GM12878 (cell line): ENCODE data around the gene TRAF3. TPM values are rescaled to one million over a fixed set of nuclear protein-coding genes. Genes with fewer than 3 reads are reported as not detected.
A peak's percentile ranks its signal among the peaks of the same experiment; 100 is the strongest.

ENCODE experiments used
- ATAC-seq: fragments of 200-7000 bp; cut with Tn5 transposase; 3 replicates; pipeline ENCODE4 v1.9.1; 2020; ENCODE audit warnings: mild to moderate bottlenecking, moderate library complexity
- BruUV-seq: library from RNA; stranded (reverse); fragments of 400-500 nt; replicated peaks from 2 replicates; lab custom pipeline; 2021; lab: Mats Ljungman, UMichigan
- CTCF ChIA-PET: fragments of 300-600 bp; sonication (Branson Sonifier 250); formaldehyde crosslinking; extraction: SDS; loops from one replicate; lab custom pipeline; 2021; ENCODE audit warnings: inconsistent platforms; lab: Yijun Ruan, JAX
- POLR2A ChIA-PET: fragments of 350-600 bp; formaldehyde crosslinking; extraction: SDS; loops from one replicate; lab custom pipeline; 2021; ENCODE audit warnings: inconsistent platforms; lab: Charles Lee
- RAD21 ChIA-PET: fragments of 300-600 bp; sonication (Branson Sonifier 250); formaldehyde crosslinking; loops from one replicate; lab custom pipeline; 2023; ENCODE audit warnings: antibody characterized with exemption; ENCODE audit not compliant: unreplicated experiment; lab: Charles Lee
- SMC1A ChIA-PET: fragments of 300-600 bp; sonication (Branson Sonifier 250); formaldehyde crosslinking; loops from one replicate; lab custom pipeline; 2023; ENCODE audit not compliant: unreplicated experiment, uncharacterized antibody; lab: Charles Lee
- DNase-seq: peaks from one replicate; pipeline ENCODE4 v3.0.0-alpha.2; 2011; ENCODE audit warnings: low read depth, low spot score
- FAIRE-seq: peaks from 3 replicates; lab custom pipeline; 2011; peaks lifted over from hg19 to GRCh38; lab: Jason Lieb, UNC
- H2AFZ ChIP-seq: 2 replicates; pipeline ENCODE4 v1.6.0; 2011; ENCODE audit warnings: low read depth, low read length, control low read depth; ENCODE audit not compliant: control insufficient read depth
- H3K27ac ChIP-seq: 2 replicates; pipeline ENCODE4 v1.5.1; 2011; ENCODE audit warnings: control low read depth; ENCODE audit not compliant: control insufficient read depth, insufficient read depth
- H3K27me3 ChIP-seq, 2 experiments: replicated peaks in 1 of 2; 2 replicates each; pipeline versions ENCODE4 v1.6.0 to v1.6.1; 2011; ENCODE audit warnings: low read length in 1 of 2; ENCODE audit not compliant: control insufficient read depth in 2 of 2, insufficient read depth in 2 of 2
- H3K36me3 ChIP-seq, 2 experiments: 2 replicates each; pipeline ENCODE4 v1.5.1; 2011; ENCODE audit warnings: low read length in 1 of 2; ENCODE audit not compliant: control insufficient read depth in 2 of 2, insufficient read depth in 2 of 2
- H3K4me1 ChIP-seq: 2 replicates; pipeline ENCODE4 v1.6.1; 2011; ENCODE audit warnings: mild to moderate bottlenecking, low read length, moderate library complexity, mixed read lengths; ENCODE audit not compliant: control insufficient read depth, insufficient read depth
- H3K4me2 ChIP-seq: 2 replicates; pipeline ENCODE4 v1.6.0; 2011; ENCODE audit warnings: control low read depth; ENCODE audit not compliant: control insufficient read depth, insufficient read depth
- H3K4me3 ChIP-seq: fragments of 200-600 bp; sonication (generic); 2 replicates; pipeline ENCODE4 v1.5.1; 2016
- H3K79me2 ChIP-seq: 2 replicates; pipeline ENCODE4 v1.6.0; 2011; ENCODE audit warnings: low read length; ENCODE audit not compliant: control insufficient read depth, insufficient read depth
- H3K9ac ChIP-seq: 2 replicates; pipeline ENCODE4 v1.8.0; 2011; ENCODE audit warnings: low read length, control low read depth, mixed read lengths; ENCODE audit not compliant: control insufficient read depth, insufficient read depth
- H3K9me3 ChIP-seq: replicated peaks from 3 replicates; pipeline ENCODE4 v1.5.1; 2011; ENCODE audit warnings: mild to moderate bottlenecking, low read length; ENCODE audit not compliant: control insufficient read depth, insufficient read depth
- H4K20me1 ChIP-seq: 2 replicates; pipeline ENCODE4 v1.6.0; 2011; ENCODE audit not compliant: control insufficient read depth, insufficient read depth
- MEF2A ChIP-seq: IDR thresholded peaks from 2 replicates; pipeline ENCODE4 v1.6.1; 2011; ENCODE audit warnings: low read depth, mild to moderate bottlenecking, low read length, moderate library complexity; ENCODE audit not compliant: insufficient read depth
- POLR2A ChIP-seq: IDR thresholded peaks from 2 replicates; pipeline ENCODE4 v1.6.1; 2011; ENCODE audit warnings: low read depth, mild to moderate bottlenecking, low read length
- POLR2AphosphoS2 ChIP-seq: IDR thresholded peaks from 2 replicates; pipeline ENCODE4 v1.6.1; 2011; ENCODE audit warnings: low read depth, mild to moderate bottlenecking, low read length, improper control_type of control experiment, moderate library complexity
- POLR2AphosphoS5 ChIP-seq: IDR thresholded peaks from 2 replicates; pipeline ENCODE4 v1.6.1; 2011; ENCODE audit warnings: mild to moderate bottlenecking, low read length, inconsistent platforms
- SIN3A ChIP-seq: IDR thresholded peaks from 2 replicates; pipeline ENCODE4 v1.6.1; 2012; ENCODE audit warnings: low read depth, low read length, improper control_type of control experiment
- SUPT20H ChIP-seq: IDR thresholded peaks from 2 replicates; pipeline ENCODE4 v1.6.1; 2011; ENCODE audit warnings: low read depth, mild to moderate bottlenecking, low read length, moderate library complexity, borderline replicate concordance; ENCODE audit not compliant: control insufficient read depth
- TCF3 ChIP-seq: IDR thresholded peaks from 2 replicates; pipeline ENCODE4 v1.6.1; 2012; ENCODE audit warnings: low read depth, mild to moderate bottlenecking, low read length, borderline replicate concordance; ENCODE audit not compliant: insufficient read depth
- ZNF384 ChIP-seq: IDR thresholded peaks from 2 replicates; pipeline ENCODE4 v1.6.1; 2012; ENCODE audit warnings: low read depth, mild to moderate bottlenecking, low read length, improper control_type of control experiment, borderline replicate concordance
- WGBS: methylation state at CpG from one replicate; pipeline ENCODE4 v1.1.6; 2016; ENCODE audit warnings: low lambda C conversion rate; ENCODE audit not compliant: insufficient replicate concordance, insufficient coverage; ENCODE audit errors: missing lambda C conversion rate; 5-methylcytosine and 5-hydroxymethylcytosine counted together
- in situ Hi-C: fragments of 300-500 bp; cut with MboI; formaldehyde crosslinking; loops from 9 replicates; pipeline ENCODE4 v1.14.3; 2018; ENCODE audit warnings: mixed read lengths
- intact Hi-C: fragments of 100-400 bp; cut with micrococcal nuclease; formaldehyde crosslinking; loops from one replicate; pipeline ENCODE4 v1.14.2; 2022; ENCODE audit not compliant: unreplicated experiment
- polyA plus RNA-seq, 11 experiments: library from polyadenylated mRNA; depleted of rRNA in 4 of 11; unstranded in 6 of 11; stranded (reverse) in 5 of 11; fragments of >200 nt; fragmentation: Nextera tagmentation in 4 of 11; fragmentation: Illumina TruSeq in 1 of 11; extraction: Ambion mirVana in 4 of 11; extraction: Trizol in 1 of 11; gene quantifications; 1 replicate in 1 of 11; 2 replicates in 10 of 11; pipeline versions ENCODE4 v1.2.1 to v1.2.3, GENCODE V29; 2011 to 2016; ENCODE audit warnings: inconsistent platforms in 2 of 11, missing spikeins in 2 of 11, low read depth in 1 of 11
- total RNA-seq, 4 experiments: library from RNA; depleted of rRNA in 3 of 4; stranded (reverse); fragments of >200 nt in 3 of 4; fragmentation: Illumina TruSeq in 1 of 4; extraction: Trizol in 1 of 4; gene quantifications; 2 replicates each; pipeline versions ENCODE4 v1.2.1 to v1.2.3, GENCODE V29; 2013 to 2021
- TF ChIP-seq, protein P1 (sequence below): fragments of 150-350 bp; IDR thresholded peaks from 2 replicates; pipeline ENCODE4 v1.6.1; 2014; ENCODE audit warnings: mild to moderate bottlenecking, low read depth, low read length
- TF ChIP-seq, protein P2 (sequence below): fragments of 450-650 bp; IDR thresholded peaks from 2 replicates; pipeline ENCODE4 v1.6.1; 2017; ENCODE audit warnings: mild to moderate bottlenecking, moderate library complexity
- TF ChIP-seq, protein P3 (sequence below): IDR thresholded peaks from 2 replicates; pipeline ENCODE4 v1.6.1; 2011; ENCODE audit warnings: low read depth, mild to moderate bottlenecking, low read length, moderate library complexity, borderline replicate concordance; ENCODE audit errors: extremely low read depth

TRAF3 gene
- total and polyA plus RNA-seq, 10 of the 15 experiments (the other 5 are each of a cell fraction or from before 2014, with no cell fraction given) = 3.0 to 70.1 (median 36.5) TPM

DNA sequence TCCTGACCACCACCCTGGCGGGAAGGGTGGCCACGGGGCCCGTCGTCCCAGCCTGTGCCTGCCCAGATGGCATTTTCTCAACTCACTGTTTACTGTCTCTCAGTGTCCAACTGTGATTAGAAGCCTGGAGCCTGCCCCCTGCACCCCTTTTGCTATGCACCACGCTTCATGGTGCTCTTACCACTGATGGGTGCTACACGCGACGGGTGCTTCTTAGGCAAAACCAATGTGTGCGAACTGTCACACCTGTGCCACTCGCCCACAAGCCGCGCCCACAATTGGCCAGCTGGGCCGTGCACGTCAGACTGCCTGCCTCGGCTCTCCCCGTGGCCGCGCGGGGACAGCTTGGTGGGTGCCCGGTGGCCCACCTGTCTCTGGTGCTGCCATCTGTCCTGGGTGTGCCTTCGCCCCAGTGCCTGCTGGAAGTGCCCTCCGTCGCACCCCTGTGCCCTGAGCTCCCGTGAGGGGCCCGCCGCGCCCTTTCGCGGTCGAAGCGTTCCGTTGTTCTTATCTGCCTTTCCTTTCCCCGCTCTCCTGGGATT, 130.1 kb downstream of the TRAF3 start (continued):
- TF ChIP-seq ZNF384 (no peak), SIN3A (no peak), SUPT20H (no peak), TCF3 (0 out of 2 replicates have a peak, but pooled peaks have one; percentile 13), MEF2A (no peak), POLR2A (peak; percentile 61; the same call in 1 of the 2 replicates)
- TF ChIP-seq, protein P1, sequence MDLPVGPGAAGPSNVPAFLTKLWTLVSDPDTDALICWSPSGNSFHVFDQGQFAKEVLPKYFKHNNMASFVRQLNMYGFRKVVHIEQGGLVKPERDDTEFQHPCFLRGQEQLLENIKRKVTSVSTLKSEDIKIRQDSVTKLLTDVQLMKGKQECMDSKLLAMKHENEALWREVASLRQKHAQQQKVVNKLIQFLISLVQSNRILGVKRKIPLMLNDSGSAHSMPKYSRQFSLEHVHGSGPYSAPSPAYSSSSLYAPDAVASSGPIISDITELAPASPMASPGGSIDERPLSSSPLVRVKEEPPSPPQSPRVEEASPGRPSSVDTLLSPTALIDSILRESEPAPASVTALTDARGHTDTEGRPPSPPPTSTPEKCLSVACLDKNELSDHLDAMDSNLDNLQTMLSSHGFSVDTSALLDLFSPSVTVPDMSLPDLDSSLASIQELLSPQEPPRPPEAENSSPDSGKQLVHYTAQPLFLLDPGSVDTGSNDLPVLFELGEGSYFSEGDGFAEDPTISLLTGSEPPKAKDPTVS = no peak

DNA sequence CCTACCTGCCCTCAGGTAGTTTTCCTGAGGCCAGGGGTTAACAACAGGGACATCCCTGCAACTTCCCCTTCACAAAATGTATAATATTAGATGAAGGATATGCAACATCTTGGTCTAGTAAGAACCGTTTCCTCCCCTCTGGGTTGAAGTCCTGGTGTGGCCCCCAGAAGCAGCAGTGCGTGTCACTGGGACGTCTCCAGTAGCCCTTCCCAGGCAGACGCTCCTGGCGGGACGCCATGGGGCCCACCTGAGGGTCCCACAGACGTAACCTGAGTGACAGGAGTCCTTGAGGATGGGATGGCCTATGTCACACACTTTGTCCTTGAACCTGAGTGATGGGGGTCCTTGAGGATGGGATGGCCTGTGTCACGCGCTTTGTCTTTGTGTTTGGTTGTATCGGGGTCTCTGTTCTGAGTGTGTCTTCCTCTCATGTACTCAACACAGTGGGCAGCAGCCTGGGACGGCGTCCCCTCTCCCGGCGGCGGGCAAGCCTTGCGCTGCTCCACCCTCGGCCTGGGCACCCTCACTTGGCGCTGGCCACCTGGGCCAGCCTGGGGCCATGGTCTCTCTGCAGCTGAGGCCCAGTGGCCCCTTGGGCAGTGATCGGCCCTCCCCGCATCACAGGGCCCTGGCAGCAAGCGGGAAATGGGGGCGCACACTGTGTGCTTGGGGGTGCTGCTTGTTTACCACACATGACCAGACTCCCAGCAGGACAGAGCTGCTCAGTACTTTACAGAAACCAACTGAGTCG, 130.9 kb downstream of the TRAF3 start:
- H4K20me1 ChIP-seq = no peaks in the 10 kb centered on the region
- TF ChIP-seq POLR2AphosphoS2 = peak; percentile 33
- TF ChIP-seq POLR2AphosphoS5 = peak; percentile 47; the same call in 1 of the 2 replicates
- TF ChIP-seq, protein P2, sequence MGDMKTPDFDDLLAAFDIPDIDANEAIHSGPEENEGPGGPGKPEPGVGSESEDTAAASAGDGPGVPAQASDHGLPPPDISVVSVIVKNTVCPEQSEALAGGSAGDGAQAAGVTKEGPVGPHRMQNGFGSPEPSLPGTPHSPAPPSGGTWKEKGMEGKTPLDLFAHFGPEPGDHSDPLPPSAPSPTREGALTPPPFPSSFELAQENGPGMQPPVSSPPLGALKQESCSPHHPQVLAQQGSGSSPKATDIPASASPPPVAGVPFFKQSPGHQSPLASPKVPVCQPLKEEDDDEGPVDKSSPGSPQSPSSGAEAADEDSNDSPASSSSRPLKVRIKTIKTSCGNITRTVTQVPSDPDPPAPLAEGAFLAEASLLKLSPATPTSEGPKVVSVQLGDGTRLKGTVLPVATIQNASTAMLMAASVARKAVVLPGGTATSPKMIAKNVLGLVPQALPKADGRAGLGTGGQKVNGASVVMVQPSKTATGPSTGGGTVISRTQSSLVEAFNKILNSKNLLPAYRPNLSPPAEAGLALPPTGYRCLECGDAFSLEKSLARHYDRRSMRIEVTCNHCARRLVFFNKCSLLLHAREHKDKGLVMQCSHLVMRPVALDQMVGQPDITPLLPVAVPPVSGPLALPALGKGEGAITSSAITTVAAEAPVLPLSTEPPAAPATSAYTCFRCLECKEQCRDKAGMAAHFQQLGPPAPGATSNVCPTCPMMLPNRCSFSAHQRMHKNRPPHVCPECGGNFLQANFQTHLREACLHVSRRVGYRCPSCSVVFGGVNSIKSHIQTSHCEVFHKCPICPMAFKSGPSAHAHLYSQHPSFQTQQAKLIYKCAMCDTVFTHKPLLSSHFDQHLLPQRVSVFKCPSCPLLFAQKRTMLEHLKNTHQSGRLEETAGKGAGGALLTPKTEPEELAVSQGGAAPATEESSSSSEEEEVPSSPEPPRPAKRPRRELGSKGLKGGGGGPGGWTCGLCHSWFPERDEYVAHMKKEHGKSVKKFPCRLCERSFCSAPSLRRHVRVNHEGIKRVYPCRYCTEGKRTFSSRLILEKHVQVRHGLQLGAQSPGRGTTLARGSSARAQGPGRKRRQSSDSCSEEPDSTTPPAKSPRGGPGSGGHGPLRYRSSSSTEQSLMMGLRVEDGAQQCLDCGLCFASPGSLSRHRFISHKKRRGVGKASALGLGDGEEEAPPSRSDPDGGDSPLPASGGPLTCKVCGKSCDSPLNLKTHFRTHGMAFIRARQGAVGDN = no peak
- TF ChIP-seq, protein P3, sequence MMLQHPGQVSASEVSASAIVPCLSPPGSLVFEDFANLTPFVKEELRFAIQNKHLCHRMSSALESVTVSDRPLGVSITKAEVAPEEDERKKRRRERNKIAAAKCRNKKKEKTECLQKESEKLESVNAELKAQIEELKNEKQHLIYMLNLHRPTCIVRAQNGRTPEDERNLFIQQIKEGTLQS = no peak
- H3K27ac ChIP-seq = no peak overlapping the region
- FAIRE-seq (no peak), ATAC-seq (no peak), DNase-seq (no peak)
- H3K79me2 ChIP-seq = peaks cover 8% of the 10 kb centered on the region
- ChIA-PET POLR2A (no interaction called here), RAD21 (no interaction called here), CTCF (no interaction called here), SMC1A (no interaction called here)
- no peak overlapping the region for H2AFZ ChIP-seq
- H3K4me1 ChIP-seq = peaks cover 2% of the 10 kb centered on the region; the same call in 1 of the 2 replicates
- H3K9me3 ChIP-seq = no peaks in the 10 kb centered on the region
- intact Hi-C loops = no loop called here
- peaks cover 25 to 31% of the 10 kb centered on the region in 2 experiments for H3K36me3 ChIP-seq
- WGBS = 95% methylated on average over 21 of the region's 23 CpGs
- BruUV-seq = no TSS peak
- no peak overlapping the region for H3K4me2 ChIP-seq
- H3K27me3 ChIP-seq = no peaks in the 10 kb centered on the region
- no peak overlapping the region for H3K9ac ChIP-seq
- in situ Hi-C loops = no loop called here
- no peak overlapping the region for H3K4me3 ChIP-seq
